ENCODE data around the gene LGALS7.
"Not testable (repeated sequence)": the region's sequence is repeated elsewhere in the genome, so short reads cannot be mapped to it uniquely, and the experiment has no call there.

Gene LGALS7

GRCh38 chr19:38799104-38799503 lies 25.8 kb upstream of the LGALS7 start:
- DNase-seq = no peak

GRCh38 chr19:38797781-38798180 lies 24.5 kb upstream of the LGALS7 start:
- not testable (repeated sequence) for DNase-seq

- no peak for DNase-seq
These were observed 22.8 kb upstream of the LGALS7 start for GRCh38 chr19:38796154-38796553.

- no peak for DNase-seq
These were observed 22.2 kb upstream of the LGALS7 start for GRCh38 chr19:38795549-38795948.

GRCh38 chr19:38793671-38794070 lies 20.4 kb upstream of the LGALS7 start:
- DNase-seq = no peak

GRCh38 chr19:38793177-38793576 lies 19.9 kb upstream of the LGALS7 start:
- DNase-seq = no peak

- peak; percentile 69 for DNase-seq
These were observed 19.2 kb upstream of the LGALS7 start for GRCh38 chr19:38792250-38793111.

GRCh38 chr19:38791451-38792064 lies 18.2 kb upstream of the LGALS7 start:
- not testable (repeated sequence) for DNase-seq

GRCh38 chr19:38790507-38791403 lies 17.4 kb upstream of the LGALS7 start:
- DNase-seq = not testable (repeated sequence)

- no peak for DNase-seq
These were observed 15.3 kb upstream of the LGALS7 start, which contains the start of gene LGALS7B for GRCh38 chr19:38788478-38789243. TSS of gene LGALS7B (plus strand) at chr19:38789200. CDS start at chr19:38789227, 27 bp downstream.

GRCh38 chr19:38786572-38787265 lies 13.4 kb upstream of the LGALS7 start:
- no peak for DNase-seq

- DNase-seq = not testable (repeated sequence)
These were observed 12.7 kb upstream of the LGALS7 start for GRCh38 chr19:38786061-38786460.

- no peak for DNase-seq
These were observed 11.9 kb upstream of the LGALS7 start for GRCh38 chr19:38785187-38785699.

- DNase-seq = no peak
These were observed 10.9 kb upstream of the LGALS7 start for GRCh38 chr19:38784224-38784623.

- DNase-seq = not testable (repeated sequence)
These were observed 8.9 kb upstream of the LGALS7 start for GRCh38 chr19:38782212-38782611.

- DNase-seq = no peak
These were observed 7.7 kb upstream of the LGALS7 start for GRCh38 chr19:38781058-38781457.

GRCh38 chr19:38780443-38780842 lies 7.1 kb upstream of the LGALS7 start:
- DNase-seq = no peak

GRCh38 chr19:38778733-38779132 lies 5.4 kb upstream of the LGALS7 start:
- DNase-seq = no peak

GRCh38 chr19:38774181-38774950 lies 1.0 kb upstream of the LGALS7 start:
- no peak for DNase-seq

GRCh38 chr19:38771569-38771968 lies 1.7 kb downstream of the LGALS7 start:
- not testable (repeated sequence) for DNase-seq

GRCh38 chr19:38770949-38771275 lies 2.4 kb downstream of the LGALS7 start:
- not testable (repeated sequence) for DNase-seq
